HG03139 (cell line): Measurements from ENCODE around the gene AGFG1.

Source experiments
- ATAC-seq: cut with Tn5 transposase; IDR thresholded peaks from one replicate; pipeline ENCODE4 v1.9.1; 2021; ENCODE audit not compliant: unreplicated experiment

AGFG1 gene

GRCh38 chr2:227471924-227472264 lies at the start of gene AGFG1:
AGFG1 (plus strand) TSS chr2:227472156; CDS start chr2:227472422, 266 bp downstream.
- peak; percentile 77 for ATAC-seq

- ATAC-seq, result no peak
These were observed 48.1 kb upstream of the AGFG1 start for GRCh38 chr2:227423656-227424499.

- no peak for ATAC-seq
These were observed 43.1 kb upstream of the AGFG1 start for GRCh38 chr2:227428731-227429285.

- no peak for ATAC-seq
These were observed 41.3 kb upstream of the AGFG1 start for GRCh38 chr2:227430639-227431038.

- no peak for ATAC-seq
These were observed 38.8 kb upstream of the AGFG1 start for GRCh38 chr2:227433171-227433570.

GRCh38 chr2:227436436-227437174 lies 35.4 kb upstream of the AGFG1 start:
- no peak for ATAC-seq

GRCh38 chr2:227439214-227439613 lies 32.7 kb upstream of the AGFG1 start:
- ATAC-seq, result no peak

- no peak for ATAC-seq
These were observed 29.3 kb upstream of the AGFG1 start for GRCh38 chr2:227442639-227443038.

GRCh38 chr2:227443889-227444568 lies 27.9 kb upstream of the AGFG1 start:
- ATAC-seq, result no peak

- ATAC-seq, result no peak
These were observed 24.4 kb upstream of the AGFG1 start for GRCh38 chr2:227447606-227448005.

- no peak for ATAC-seq
These were observed 21.6 kb upstream of the AGFG1 start for GRCh38 chr2:227450311-227450841.

- ATAC-seq, result no peak
These were observed 20.9 kb upstream of the AGFG1 start for GRCh38 chr2:227450926-227451654.

- no peak for ATAC-seq
These were observed 20.3 kb upstream of the AGFG1 start for GRCh38 chr2:227451655-227451992.

GRCh38 chr2:227453810-227454209 lies 18.1 kb upstream of the AGFG1 start:
- ATAC-seq, result no peak

- ATAC-seq, result no peak
These were observed 17.6 kb upstream of the AGFG1 start for GRCh38 chr2:227454323-227454860.

GRCh38 chr2:227455200-227455599 lies 16.8 kb upstream of the AGFG1 start:
- ATAC-seq, result no peak

GRCh38 chr2:227456102-227456501 lies 15.9 kb upstream of the AGFG1 start:
- no peak for ATAC-seq

GRCh38 chr2:227456772-227457171 lies 15.2 kb upstream of the AGFG1 start:
- no peak for ATAC-seq

- ATAC-seq, result peak; percentile 31
These were observed 11.9 kb upstream of the AGFG1 start for GRCh38 chr2:227460070-227460485.

- ATAC-seq, result no peak
These were observed 11.1 kb upstream of the AGFG1 start for GRCh38 chr2:227460833-227461232.
